ENCODE measurements around the gene OPHN1. TPM values are rescaled to one million over a fixed set of nuclear protein-coding genes. Genes with fewer than 3 reads are reported as not detected.

The OPHN1 gene
- total RNA-seq, 1 donor from 2014 or later: 3.7 TPM

GRCh38 chrX:68416592-68416991, 16.7 kb downstream of the OPHN1 start:
- Histone ChIP-seq H4K20me1 (ENCODE audit: insufficient read depth, low read length) (no peaks in the 10 kb centered on the region), H3K4me2 (ENCODE audit: low read length) (peak overlapping the region; percentile 41), H3K27me3 (ENCODE audit: insufficient read depth, low read length) (no peaks in the 10 kb centered on the region), H2AFZ (ENCODE audit: low read depth, low read length) (no peak overlapping the region), H3K9ac (ENCODE audit: low read length) (no peak overlapping the region), H3K27ac (ENCODE audit: low read depth, low read length) (no peak overlapping the region), H3K79me2 (ENCODE audit: insufficient read depth, low read length) (no peaks in the 10 kb centered on the region), H3K4me3 (ENCODE audit: insufficient read depth, low read depth, low read length) (no peak overlapping the region), H3K4me1 (ENCODE audit: insufficient read depth, low read length) (peaks cover 2% of the 10 kb centered on the region), H3K36me3 (ENCODE audit: insufficient read depth, low read length) (no peaks in the 10 kb centered on the region), H3K9me3 (ENCODE audit: insufficient read depth, low read depth, low read length) (no peaks in the 10 kb centered on the region)
- FAIRE-seq (no peak), DNase-seq (ENCODE audit: low read depth) (peak; percentile 56)
- H3K36me3 Mint-ChIP-seq (ENCODE audit: low read depth, unreplicated experiment): peaks cover 1% of the 10 kb centered on the region
- no peak overlapping the region for H3K27ac Mint-ChIP-seq (ENCODE audit: unreplicated experiment)
- H3K27me3 Mint-ChIP-seq (ENCODE audit: low read depth, unreplicated experiment): no peaks in the 10 kb centered on the region
- H3K4me1 Mint-ChIP-seq (ENCODE audit: low read depth, unreplicated experiment): peaks cover 11% of the 10 kb centered on the region
- H3K4me3 Mint-ChIP-seq (ENCODE audit: unreplicated experiment): no peak overlapping the region
- H3K9me3 Mint-ChIP-seq (ENCODE audit: unreplicated experiment): no peaks in the 10 kb centered on the region
- TF ChIP-seq CTCF (IDR thresholded peaks at IDR 0.05; ENCODE audit: insufficient read depth, low read depth, low read length) (no peak), EZH2 (IDR thresholded peaks at IDR 0.05; ENCODE audit: insufficient read depth, low read length) (no peak)

DNA sequence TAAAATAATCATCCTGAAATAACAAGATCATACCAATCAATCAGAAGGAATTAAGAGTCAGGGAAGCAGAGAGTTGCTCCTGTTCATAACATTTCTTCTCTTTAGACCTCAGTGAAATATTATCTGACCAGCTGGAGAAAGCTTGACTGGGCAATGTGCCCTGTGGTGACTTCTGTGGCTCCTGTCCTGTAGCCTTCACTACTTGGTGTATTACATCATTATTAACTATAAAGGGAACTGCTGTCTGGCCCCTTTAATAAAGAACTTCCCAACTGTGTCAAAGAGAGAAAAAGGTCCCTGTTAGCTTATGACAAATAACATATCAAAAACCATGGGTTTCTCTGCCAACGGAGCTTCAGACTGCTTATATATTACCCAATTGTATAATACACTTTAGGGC, 18.0 kb downstream of the OPHN1 start:
- H3K9me3 ChIP-seq (ENCODE audit: insufficient read depth, low read depth, low read length): no peaks in the 10 kb centered on the region
- no peak overlapping the region for H2AFZ ChIP-seq (ENCODE audit: low read depth, low read length)
- Mint-ChIP-seq H3K36me3 (ENCODE audit: low read depth, unreplicated experiment) (peaks cover 1% of the 10 kb centered on the region), H3K4me1 (ENCODE audit: low read depth, unreplicated experiment) (peaks cover 7% of the 10 kb centered on the region), H3K9me3 (ENCODE audit: unreplicated experiment) (no peaks in the 10 kb centered on the region), H3K27ac (ENCODE audit: unreplicated experiment) (no peak overlapping the region), H3K27me3 (ENCODE audit: low read depth, unreplicated experiment) (no peaks in the 10 kb centered on the region), H3K4me3 (ENCODE audit: unreplicated experiment) (no peak overlapping the region)
- FAIRE-seq: no peak
- no peaks in the 10 kb centered on the region for H4K20me1 ChIP-seq (ENCODE audit: insufficient read depth, low read length)
- no peak overlapping the region for H3K4me3 ChIP-seq (ENCODE audit: insufficient read depth, low read depth, low read length)
- H3K27ac ChIP-seq (ENCODE audit: low read depth, low read length): no peak overlapping the region
- H3K36me3 ChIP-seq (ENCODE audit: insufficient read depth, low read length): no peaks in the 10 kb centered on the region
- H3K4me1 ChIP-seq (ENCODE audit: insufficient read depth, low read length): peaks cover 2% of the 10 kb centered on the region
- DNase-seq (ENCODE audit: low read depth): peak; percentile 79
- TF ChIP-seq CTCF (IDR thresholded peaks at IDR 0.05; ENCODE audit: insufficient read depth, low read depth, low read length) (no peak), EZH2 (IDR thresholded peaks at IDR 0.05; ENCODE audit: insufficient read depth, low read length) (no peak)
- H3K27me3 ChIP-seq (ENCODE audit: insufficient read depth, low read length): no peaks in the 10 kb centered on the region
- H3K9ac ChIP-seq (ENCODE audit: low read length): no peak overlapping the region
- no peaks in the 10 kb centered on the region for H3K79me2 ChIP-seq (ENCODE audit: insufficient read depth, low read length)
- H3K4me2 ChIP-seq (ENCODE audit: low read length): peak overlapping the region; percentile 26

DNA sequence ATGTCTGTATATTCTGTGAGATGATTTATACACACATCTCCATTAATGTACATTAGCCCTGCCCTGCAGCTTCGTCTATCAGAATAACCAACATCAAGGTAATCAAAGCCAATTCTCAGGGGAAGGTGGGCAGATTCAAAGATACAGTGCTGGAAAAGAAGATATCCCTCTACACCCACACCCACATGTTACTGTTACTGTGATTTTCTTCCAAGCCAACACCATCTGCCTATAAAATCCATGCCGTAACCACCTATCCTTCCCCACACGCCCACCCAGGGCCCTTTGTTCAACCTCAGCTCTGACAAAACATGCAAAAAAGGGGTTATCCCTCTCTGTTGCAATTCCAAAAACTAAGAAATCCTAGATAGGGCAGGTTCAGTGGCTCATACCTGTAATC, 20.0 kb downstream of the OPHN1 start:
- H3K9me3 Mint-ChIP-seq (ENCODE audit: unreplicated experiment): no peaks in the 10 kb centered on the region
- H3K4me3 Mint-ChIP-seq (ENCODE audit: unreplicated experiment): no peak overlapping the region

More for the DNA sequence above, 20.0 kb downstream of the OPHN1 start:
- FAIRE-seq (no peak), DNase-seq (ENCODE audit: low read depth) (no peak)
- TF ChIP-seq CTCF (IDR thresholded peaks at IDR 0.05; ENCODE audit: insufficient read depth, low read depth, low read length) (no peak), EZH2 (IDR thresholded peaks at IDR 0.05; ENCODE audit: insufficient read depth, low read length) (no peak)
- Histone ChIP-seq H3K36me3 (ENCODE audit: insufficient read depth, low read length) (no peaks in the 10 kb centered on the region), H3K4me3 (ENCODE audit: insufficient read depth, low read depth, low read length) (no peak overlapping the region), H2AFZ (ENCODE audit: low read depth, low read length) (no peak overlapping the region), H3K79me2 (ENCODE audit: insufficient read depth, low read length) (no peaks in the 10 kb centered on the region), H3K4me2 (ENCODE audit: low read length) (no peak overlapping the region), H3K27me3 (ENCODE audit: insufficient read depth, low read length) (no peaks in the 10 kb centered on the region), H3K27ac (ENCODE audit: low read depth, low read length) (no peak overlapping the region), H3K4me1 (ENCODE audit: insufficient read depth, low read length) (peaks cover 2% of the 10 kb centered on the region), H3K9ac (ENCODE audit: low read length) (no peak overlapping the region), H3K9me3 (ENCODE audit: insufficient read depth, low read depth, low read length) (no peaks in the 10 kb centered on the region), H4K20me1 (ENCODE audit: insufficient read depth, low read length) (no peaks in the 10 kb centered on the region)
- H3K4me1 Mint-ChIP-seq (ENCODE audit: low read depth, unreplicated experiment): peaks cover 6% of the 10 kb centered on the region
- no peaks in the 10 kb centered on the region for H3K27me3 Mint-ChIP-seq (ENCODE audit: low read depth, unreplicated experiment)
- H3K36me3 Mint-ChIP-seq (ENCODE audit: low read depth, unreplicated experiment): peaks cover 1% of the 10 kb centered on the region
- H3K27ac Mint-ChIP-seq (ENCODE audit: unreplicated experiment): no peak overlapping the region
